ENCODE results near the gene C11orf68.

Gene C11orf68

GRCh38 chr11:65890324-65891218 lies 28.3 kb downstream of the C11orf68 start, which contains the start of gene CCDC85B:
TSS of gene CCDC85B (plus strand) at chr11:65890673. CDS start at chr11:65890784, 111 bp downstream.
- DNase-seq (ENCODE audit: low spot score): peak; percentile 96

GRCh38 chr11:65888163-65888814 lies 30.6 kb downstream of the C11orf68 start, which contains the start of gene FIBP:
TSS of gene FIBP (minus strand) at chr11:65888471. CDS start at chr11:65888418, 53 bp downstream.
- DNase-seq (ENCODE audit: low spot score): peak; percentile 98

GRCh38 chr11:65887723-65888162 lies 31.1 kb downstream of the C11orf68 start:
- DNase-seq (ENCODE audit: low spot score): no peak

GRCh38 chr11:65886826-65887722 lies 31.8 kb downstream of the C11orf68 start:
- no peak for DNase-seq (ENCODE audit: low spot score)

- no peak for DNase-seq (ENCODE audit: low spot score)
Observed at GRCh38 chr11:65885808-65886536, 32.9 kb downstream of the C11orf68 start.

- no peak for DNase-seq (ENCODE audit: low spot score)
Observed at GRCh38 chr11:65885231-65885630, 33.6 kb downstream of the C11orf68 start.

- DNase-seq (ENCODE audit: low spot score): peak; percentile 87
Observed at GRCh38 chr11:65884716-65885092, 34.2 kb downstream of the C11orf68 start.

- DNase-seq (ENCODE audit: low spot score): no peak
Observed at GRCh38 chr11:65883786-65884715, 34.8 kb downstream of the C11orf68 start.

GRCh38 chr11:65883058-65883761 lies 35.7 kb downstream of the C11orf68 start:
- no peak for DNase-seq (ENCODE audit: low spot score)

- DNase-seq (ENCODE audit: low spot score): no peak
Observed at GRCh38 chr11:65882120-65883057, 36.5 kb downstream of the C11orf68 start.

- no peak for DNase-seq (ENCODE audit: low spot score)
Observed at GRCh38 chr11:65880844-65881421, 37.9 kb downstream of the C11orf68 start.

GRCh38 chr11:65880027-65880426 lies 38.8 kb downstream of the C11orf68 start:
- no peak for DNase-seq (ENCODE audit: low spot score)

GRCh38 chr11:65879617-65880016 lies 39.2 kb downstream of the C11orf68 start, which contains the start of gene CTSW:
TSS of gene CTSW (plus strand) at chr11:65879837. CDS start at chr11:65879855, 18 bp downstream.
- DNase-seq (ENCODE audit: low spot score): no peak

GRCh38 chr11:65873318-65874156 lies 45.3 kb downstream of the C11orf68 start:
- peak; percentile 96 for DNase-seq (ENCODE audit: low spot score)

GRCh38 chr11:65872586-65873317 lies 46.1 kb downstream of the C11orf68 start, which contains the start of gene EFEMP2:
TSS of gene EFEMP2 (minus strand) at chr11:65872800. CDS start at chr11:65872354, 446 bp downstream.
- no peak for DNase-seq (ENCODE audit: low spot score)
